GM19240 (cell line): Measurements from ENCODE around the gene OR51I2.

Source experiments
- DNase-seq: peaks from one replicate; pipeline ENCODE4 v3.0.0; 2011; ENCODE audit warnings: low spot score; ENCODE audit not compliant: insufficient read length

The OR51I2 gene

GRCh38 chr11:5505363-5506048 lies 56.4 kb downstream of the OR51I2 start:
- no peak for DNase-seq
